Ovary (tissue), 9 donors: ENCODE data around the gene MYF6. TPM values are rescaled to one million over a fixed set of nuclear protein-coding genes. Genes with fewer than 3 reads are reported as not detected.

Experiments used
- DNase-seq, 5 donors: peaks; one replicate each; pipeline ENCODE4 v3.0.0-alpha.2; 2019 to 2020
- H3K27ac ChIP-seq, 2 donors: fragments of 200-600 bp; one replicate each; pipeline versions ENCODE4 v1.5.1 to v1.8.0; 2019 to 2022
- H3K27me3 ChIP-seq: fragments of 200-600 bp; one replicate; pipeline ENCODE4 v1.8.0; 2022
- H3K36me3 ChIP-seq: fragments of 200-600 bp; sonication (generic); one replicate; pipeline ENCODE4 v1.5.1; 2019
- H3K4me1 ChIP-seq: one replicate; pipeline ENCODE4 v1.8.1; 2013; ENCODE audit warnings: mild to moderate bottlenecking, moderate library complexity; ENCODE audit not compliant: insufficient read depth
- H3K4me3 ChIP-seq: fragments of 200-600 bp; sonication (generic); one replicate; pipeline ENCODE4 v1.5.1; 2017
- H3K9me3 ChIP-seq, 2 donors: fragments of 200-600 bp in 1 of 2; sonication (generic) in 1 of 2; one replicate each; pipeline versions ENCODE4 v1.5.1 to v1.8.1; 2013 to 2019; ENCODE audit warnings: mild to moderate bottlenecking in 1 of 2, moderate library complexity in 1 of 2
- CTCF ChIP-seq, 3 donors: fragments of 450-650 bp in 2 of 3; fragments of 200-600 bp in 1 of 3; IDR thresholded peaks; one replicate each; pipeline versions ENCODE4 v1.5.1 to v1.8.0; 2016 to 2022; ENCODE audit warnings: antibody characterized with exemption in 3 of 3, mild to moderate bottlenecking in 1 of 3
- EP300 ChIP-seq: sonication (generic); formaldehyde crosslinking; IDR thresholded peaks from one replicate; pipeline ENCODE4 v1.6.1; 2017; ENCODE audit warnings: antibody characterized with exemption
- POLR2A ChIP-seq: fragments of 450-650 bp; IDR thresholded peaks from one replicate; pipeline ENCODE4 v1.6.1; 2017; ENCODE audit warnings: antibody characterized with exemption, mild to moderate bottlenecking, moderate library complexity
- WGBS, 3 donors: extraction: QIAGEN DNeasy Blood & Tissue Kit in 1 of 3; methylation state at CpG; one replicate each; pipeline versions ENCODE4 v1.1.5 to v1.1.7; 2013 to 2017; 5-methylcytosine and 5-hydroxymethylcytosine counted together
- intact Hi-C, 4 donors: fragments of 100-400 bp; cut with DNase I; formaldehyde crosslinking; loops; one replicate each; pipeline versions ENCODE4 v1.11.0 to v1.15.1; 2022 to 2023
- polyA plus RNA-seq, 2 donors: library from polyadenylated mRNA; stranded (reverse); fragments of 200-250 nt in 1 of 2; fragments of 350-450 nt in 1 of 2; fragmentation: Illumina TruSeq in 1 of 2; extraction: RNeasy Lipid Tissue Mini Kit (QIAGEN cat#74804) in 1 of 2; gene quantifications; one replicate each; pipeline ENCODE4 v1.2.3, GENCODE V29; 2013 to 2014
- total RNA-seq, 7 donors: library from RNA; depleted of rRNA in 2 of 7; stranded (reverse); fragments of >200 nt in 2 of 7; fragmentation: NEBNext Ultra II Directional in 3 of 7; extraction: Animal tissue kit (Norgen Biotek cat#: 25700) in 3 of 7; gene quantifications; one replicate each; pipeline versions ENCODE4 v1.1.0 to v1.2.4, GENCODE V29; 2016 to 2023
- donor health status: DM: no; HTN: no; CAD: no; lungs with moderate emphysema.
- donor health status: DM: no; HTN: no; CAD: no.
- donor health status: Bipolar disorder and iron deficiency.
- donor health status: DM: yes; HTN: yes; CAD: no.
- donor health status: DM: no; HTN: no; CAD: no.
- donor health status: DM: yes; HTN: yes; CAD: no.

The MYF6 gene
- total and polyA plus RNA-seq, 9 donors = not detected

- no peaks in the 10 kb centered on the region for H3K36me3 ChIP-seq
- no peak for DNase-seq
- H3K27me3 ChIP-seq = no peaks in the 10 kb centered on the region
- H3K27ac ChIP-seq = no peak overlapping the region
- TF ChIP-seq CTCF (IDR thresholded peaks at IDR 0.05) (no peak), POLR2A (no peak), EP300 (no peak)
- H3K4me3 ChIP-seq = no peak overlapping the region
- 60 to 73% (median 62%) methylated on average over 10 of the region's 10 CpGs for WGBS, 3 donors
- no peaks in the 10 kb centered on the region for H3K4me1 ChIP-seq
- intact Hi-C loops = no loop called here
- H3K9me3 ChIP-seq = no peaks in the 10 kb centered on the region
Measured at GRCh38 chr12:80715713-80716249, 8.3 kb downstream of the MYF6 start.

- H3K4me1 ChIP-seq = no peaks in the 10 kb centered on the region
- H3K36me3 ChIP-seq = no peaks in the 10 kb centered on the region
- no peak for TF ChIP-seq EP300
- no peak for TF ChIP-seq POLR2A
- no peak for TF ChIP-seq CTCF (IDR thresholded peaks at IDR 0.05)
- 40 to 44% (median 43%) methylated on average over 43 to 45 of the region's 45 CpGs for WGBS, 3 donors
- no peaks in the 10 kb centered on the region for H3K27me3 ChIP-seq
- H3K27ac ChIP-seq = no peak within 1 kb of the TSS
- no peak for DNase-seq
- no peak within 1 kb of the TSS for H3K4me3 ChIP-seq
- intact Hi-C loops = no loop called here
- H3K9me3 ChIP-seq = no peaks in the 10 kb centered on the region
Measured at GRCh38 chr12:80716696-80717469, 9.4 kb downstream of the MYF6 start, which contains the start of gene MYF5. Gene MYF5, plus strand, starts transcription at chr12:80716912. Its CDS starts 152 bp downstream, at chr12:80717064.

DNA sequence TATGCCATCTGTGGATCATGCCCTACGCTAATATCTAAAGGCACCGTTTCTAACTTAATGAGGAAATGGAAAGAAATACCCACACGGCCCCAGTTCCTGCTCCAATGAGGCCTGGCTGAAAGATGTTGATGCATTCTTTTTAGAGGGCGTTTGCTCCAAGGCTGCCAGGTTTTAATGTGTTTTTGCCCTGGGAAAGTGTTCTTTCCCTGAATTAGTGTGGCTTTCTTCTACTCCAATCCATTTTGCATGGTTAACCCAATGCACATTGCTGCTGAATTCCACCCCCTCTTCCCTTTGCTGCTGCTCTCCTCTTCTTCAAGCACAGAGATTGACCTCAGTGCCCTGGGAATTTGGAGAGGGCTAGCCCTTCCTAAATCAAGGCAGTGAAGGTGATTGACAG, 10.4 kb downstream of the MYF6 start:
- intact Hi-C loops = no loop called here
- Histone ChIP-seq H3K9me3 (no peaks in the 10 kb centered on the region), H3K27me3 (no peaks in the 10 kb centered on the region), H3K4me3 (no peak overlapping the region), H3K27ac (no peak overlapping the region), H3K36me3 (no peaks in the 10 kb centered on the region), H3K4me1 (no peaks in the 10 kb centered on the region)
- WGBS, 3 donors = 63 to 80% (median 68%) methylated on average over 4 of the region's 4 CpGs
- DNase-seq = no peak
- no peak for TF ChIP-seq POLR2A
- no peak for TF ChIP-seq CTCF (IDR thresholded peaks at IDR 0.05)
- TF ChIP-seq EP300 = no peak

- Histone ChIP-seq H3K4me3 (no peak overlapping the region), H3K27me3 (no peaks in the 10 kb centered on the region), H3K9me3 (no peaks in the 10 kb centered on the region), H3K36me3 (no peaks in the 10 kb centered on the region), H3K4me1 (no peaks in the 10 kb centered on the region), H3K27ac (no peak overlapping the region)
- 81 to 94% (median 84%) methylated on average over 1 of the region's 1 CpG for WGBS, 3 donors
- intact Hi-C loops = no loop called here
- no peak for DNase-seq
- TF ChIP-seq CTCF (IDR thresholded peaks at IDR 0.05) = no peak
Measured at GRCh38 chr12:80720516-80720915, 13.1 kb downstream of the MYF6 start.
